ENCODE measurements around the gene PROS1.

- TF ChIP-seq POLR2AphosphoS5 (IDR thresholded peaks at IDR 0.05; ENCODE audit: low read depth, low read length) (no peak), TAF1 (IDR thresholded peaks at IDR 0.05; ENCODE audit: borderline replicate concordance, low read depth, low read length) (no peak)
Observed at GRCh38 chr3:93973131-93974126, at the start of gene PROS1.
